HCT116 (cell line): Measurements from ENCODE around the gene IL11RA. TPM values are rescaled to one million over a fixed set of nuclear protein-coding genes. Genes with fewer than 3 reads are reported as not detected.

ENCODE experiments used
- ATAC-seq: fragments of 200-7000 bp; cut with Tn5 transposase; 2 replicates; pipeline ENCODE4 v1.9.1; 2020; ENCODE audit warnings: mild to moderate bottlenecking, moderate library complexity
- BruUV-seq: library from RNA; stranded (reverse); fragments of 400-500 nt; replicated peaks from 2 replicates; lab custom pipeline; 2021; lab: Mats Ljungman, UMichigan
- CTCF ChIA-PET: fragments of 300-600 bp; sonication (Branson Sonifier 250); formaldehyde crosslinking; loops from one replicate; lab custom pipeline; 2021; ENCODE audit warnings: antibody characterized with exemption; lab: Charles Lee
- POLR2A ChIA-PET: fragments of 300-600, 350-600 bp; sonication (Branson Sonifier 250); formaldehyde crosslinking; loops from one replicate; lab custom pipeline; 2021; ENCODE audit warnings: antibody characterized with exemption; lab: Charles Lee
- RAD21 ChIA-PET, 2 experiments: fragments of 300-600 bp; sonication (Branson Sonifier 250); formaldehyde crosslinking; loops; one replicate each; lab custom pipeline; 2023; ENCODE audit warnings: low total read pairs in 2 of 2; ENCODE audit not compliant: uncharacterized antibody in 2 of 2, unreplicated experiment in 2 of 2, low non-redundant PET in 1 of 2; lab: Charles Lee
- DNase-seq: peaks from one replicate; pipeline ENCODE4 v3.0.0-alpha.2; 2010; ENCODE audit warnings: low read depth, low spot score
- H2AFZ ChIP-seq: fragments of 200-600 bp; shearing (Covaris generic), sonication (generic); 2 replicates; pipeline ENCODE4 v1.6.1; 2017; ENCODE audit warnings: low read depth, mixed run types, mixed read lengths, antibody characterized with exemption, low read length; ENCODE audit not compliant: poor library complexity, severe bottlenecking
- H3K27ac ChIP-seq: 2 replicates; pipeline ENCODE4 v1.5.1; 2012; ENCODE audit warnings: low read depth, low read length
- H3K27me3 ChIP-seq: fragments of 200-600 bp; sonication (generic); 2 replicates; pipeline ENCODE4 v1.6.1; 2016; ENCODE audit warnings: mixed run types, low read length, mixed read lengths; ENCODE audit not compliant: insufficient read depth
- H3K36me3 ChIP-seq, 2 experiments: fragments of 200-500 bp in 1 of 2; fragments of 200-600 bp in 1 of 2; sonication (Bioruptor generic) in 1 of 2; sonication (generic) in 1 of 2; 2 replicates each; pipeline versions ENCODE4 v1.5.1 to v1.6.1; 2014 to 2016; ENCODE audit warnings: low read length in 2 of 2, inconsistent platforms in 1 of 2, mixed read lengths in 1 of 2, mixed run types in 1 of 2; ENCODE audit not compliant: insufficient read depth in 2 of 2, control insufficient read depth in 1 of 2
- H3K4me1 ChIP-seq, 2 experiments: fragments of 200-600 bp in 1 of 2; sonication (generic) in 1 of 2; 2 replicates each; pipeline versions ENCODE4 v1.5.1 to v1.6.1; 2012 to 2017; ENCODE audit warnings: low read length in 2 of 2, inconsistent platforms in 1 of 2, mild to moderate bottlenecking in 1 of 2, mixed read lengths in 1 of 2, mixed run types in 1 of 2, moderate library complexity in 1 of 2; ENCODE audit not compliant: insufficient read depth in 2 of 2, control insufficient read depth in 1 of 2
- H3K4me2 ChIP-seq: fragments of 200-600 bp; sonication (generic); 2 replicates; pipeline ENCODE4 v1.6.1; 2017; ENCODE audit warnings: mixed run types, low read length, mixed read lengths
- H3K4me3 ChIP-seq, 2 experiments: fragments of 200-600 bp in 1 of 2; sonication (generic) in 1 of 2; replicated peaks in 1 of 2; 2 replicates each; pipeline ENCODE4 v1.5.1; 2011 to 2016; ENCODE audit warnings: low read length in 2 of 2, control low read depth in 1 of 2, low read depth in 1 of 2, mild to moderate bottlenecking in 1 of 2, mixed read lengths in 1 of 2, mixed run types in 1 of 2
- H3K79me2 ChIP-seq: fragments of 200-600 bp; sonication (generic); 2 replicates; pipeline ENCODE4 v1.6.1; 2017; ENCODE audit warnings: mild to moderate bottlenecking, mixed run types, low read length, moderate library complexity, mixed read lengths; ENCODE audit not compliant: insufficient read depth
- H3K9ac ChIP-seq: fragments of 200-600 bp; sonication (generic); 2 replicates; pipeline ENCODE4 v1.6.1; 2016; ENCODE audit warnings: low read length, mixed read lengths
- H3K9me2 ChIP-seq: fragments of 200-600 bp; sonication (generic), shearing (Covaris generic); 2 replicates; pipeline ENCODE4 v1.6.1; 2017; ENCODE audit warnings: mixed run types, mild to moderate bottlenecking, moderate library complexity; ENCODE audit not compliant: insufficient read depth
- H3K9me3 ChIP-seq, 2 experiments: fragments of 200-500 bp in 1 of 2; fragments of 200-600 bp in 1 of 2; sonication (Bioruptor generic) in 1 of 2; sonication (generic) in 1 of 2; 2 replicates each; pipeline ENCODE4 v1.6.1; 2014 to 2017; ENCODE audit warnings: low read length in 2 of 2, mixed read lengths in 2 of 2, inconsistent platforms in 1 of 2, low read depth in 1 of 2, mild to moderate bottlenecking in 1 of 2, mixed run types in 1 of 2, moderate library complexity in 1 of 2; ENCODE audit not compliant: control insufficient read depth in 1 of 2, insufficient read depth in 1 of 2
- H4K20me1 ChIP-seq: fragments of 200-600 bp; sonication (generic), shearing (Covaris generic); 2 replicates; pipeline ENCODE4 v1.6.1; 2017; ENCODE audit warnings: mixed run types, mild to moderate bottlenecking, moderate library complexity; ENCODE audit not compliant: insufficient read depth
- CBX3 ChIP-seq: IDR thresholded peaks from 2 replicates; pipeline ENCODE4 v1.6.1; 2012; ENCODE audit warnings: low read depth
- EGR1 ChIP-seq: IDR thresholded peaks from 2 replicates; pipeline ENCODE4 v1.6.1; 2012; ENCODE audit warnings: low read depth
- ELF1 ChIP-seq: IDR thresholded peaks from 2 replicates; pipeline ENCODE4 v1.6.1; 2012; ENCODE audit warnings: low read depth, borderline replicate concordance
- EZH2 ChIP-seq: fragments of 200-600 bp; sonication (generic); IDR thresholded peaks from 2 replicates; pipeline ENCODE4 v1.6.1; 2017; ENCODE audit warnings: antibody characterized with exemption, mixed run types
- EZH2phosphoT487 ChIP-seq: fragments of 200-600 bp; IDR thresholded peaks from 2 replicates; pipeline ENCODE4 v1.6.1; 2018; ENCODE audit warnings: antibody characterized with exemption, borderline replicate concordance
- FOSL1 ChIP-seq: IDR thresholded peaks from 2 replicates; pipeline ENCODE4 v1.6.1; 2012; ENCODE audit warnings: low read depth
- JUND ChIP-seq: IDR thresholded peaks from 2 replicates; pipeline ENCODE4 v1.6.1; 2012
- POLR2A ChIP-seq: IDR thresholded peaks from 2 replicates; pipeline ENCODE4 v1.7.0; 2011; ENCODE audit warnings: borderline replicate concordance; ENCODE audit not compliant: insufficient read depth, insufficient read length; ENCODE audit errors: extremely low read depth
- POLR2AphosphoS5 ChIP-seq: IDR thresholded peaks from 2 replicates; pipeline ENCODE4 v1.6.1; 2011; ENCODE audit warnings: mild to moderate bottlenecking, low read depth, low read length, moderate library complexity
- RAD21 ChIP-seq: IDR thresholded peaks from 2 replicates; pipeline ENCODE4 v1.6.1; 2012; ENCODE audit warnings: low read depth, mild to moderate bottlenecking
- REST ChIP-seq: IDR thresholded peaks from 2 replicates; pipeline ENCODE4 v1.6.1; 2012; ENCODE audit warnings: low read depth
- SIN3A ChIP-seq: IDR thresholded peaks from 2 replicates; pipeline ENCODE4 v1.6.1; 2012; ENCODE audit warnings: low read depth
- SP1 ChIP-seq: IDR thresholded peaks from 2 replicates; pipeline ENCODE4 v1.6.1; 2012; ENCODE audit warnings: low read depth
- SRF ChIP-seq: IDR thresholded peaks from 2 replicates; pipeline ENCODE4 v1.6.1; 2012; ENCODE audit warnings: low read depth
- TCF7L2 ChIP-seq: IDR thresholded peaks from 2 replicates; pipeline ENCODE4 v1.7.0; 2011; ENCODE audit warnings: borderline replicate concordance, inconsistent platforms; ENCODE audit not compliant: insufficient read depth, insufficient read length; ENCODE audit errors: extremely low read depth
- YY1 ChIP-seq: IDR thresholded peaks from 2 replicates; pipeline ENCODE4 v1.6.1; 2011; ENCODE audit warnings: low read length, low read depth, moderate library complexity, mild to moderate bottlenecking; ENCODE audit not compliant: insufficient replicate concordance; ENCODE audit errors: extremely low read depth
- ZBTB33 ChIP-seq: IDR thresholded peaks from 2 replicates; pipeline ENCODE4 v1.6.1; 2011; ENCODE audit warnings: mild to moderate bottlenecking, low read length, moderate library complexity; ENCODE audit not compliant: insufficient replicate concordance; ENCODE audit errors: extremely low read depth
- ZNF274 ChIP-seq: fragments of 200-500 bp; sonication (Bioruptor generic); IDR thresholded peaks from 2 replicates; pipeline ENCODE4 v1.6.1; 2014; ENCODE audit warnings: mild to moderate bottlenecking, low read depth, low read length, inconsistent platforms
- intact Hi-C: fragments of 100-400 bp; cut with micrococcal nuclease; formaldehyde crosslinking; loops from 2 replicates; pipeline ENCODE4 v1.10.0; 2022
- total RNA-seq: library from RNA; stranded (reverse); gene quantifications from one replicate; pipeline ENCODE4 v1.2.1, GENCODE V29; 2021; ENCODE audit not compliant: unreplicated experiment

IL11RA gene
- total RNA-seq, 1 experiment from 2014 or later: 10.6 TPM

- POLR2A ChIA-PET: interaction anchor here (1.3 to 1.5 kb wide), 2 partner anchors 13 to 14 kb away, joined by 5 to 8 read pairs; partner anchors contain the start of gene SIGMAR1
- H2AFZ ChIP-seq: no peak overlapping the region
- intact Hi-C loops: no loop called here
- peak overlapping the region; percentile 58 to 61 for H3K4me3 ChIP-seq
- H3K79me2 ChIP-seq: peaks cover 6% of the 10 kb centered on the region; the same call in 1 of the 2 replicates
- H3K9me2 ChIP-seq: no peaks in the 10 kb centered on the region
- no peaks in the 10 kb centered on the region for H4K20me1 ChIP-seq
- no peak for DNase-seq
- CTCF ChIA-PET: interaction anchor here (0.9 to 1.4 kb wide), 3 partner anchors 14 to 109 kb away, joined by 3 to 4 read pairs (median 4); no protein-coding TSS in a partner anchor
- no peaks in the 10 kb centered on the region for H3K27me3 ChIP-seq
- peak overlapping the region; percentile 83 for H3K4me2 ChIP-seq
- no peaks in the 10 kb centered on the region for H3K9me3 ChIP-seq
- TSS peak; percentile 94 for BruUV-seq
- no peak for TF ChIP-seq SP1
- TF ChIP-seq JUND: no peak
- TF ChIP-seq RAD21: no peak
- TF ChIP-seq TCF7L2: no peak
- TF ChIP-seq ZBTB33: no peak
- no peak for TF ChIP-seq FOSL1
- TF ChIP-seq YY1: no peak
- no peak for TF ChIP-seq POLR2AphosphoS5
- no peak for TF ChIP-seq REST
- no peak for TF ChIP-seq SIN3A
- no peak for TF ChIP-seq EZH2phosphoT487
- TF ChIP-seq ELF1: no peak
- TF ChIP-seq POLR2A: no peak
- no peak for TF ChIP-seq ZNF274
- no peak for TF ChIP-seq EGR1
- TF ChIP-seq CBX3: no peak
- no peak for TF ChIP-seq SRF
- TF ChIP-seq EZH2: no peak
- peak overlapping the region; percentile 50 for H3K27ac ChIP-seq
- RAD21 ChIA-PET: no interaction called here
- H3K9ac ChIP-seq: peak overlapping the region; percentile 58
- no peak for ATAC-seq
- peaks cover 19 to 44% of the 10 kb centered on the region in 2 experiments for H3K4me1 ChIP-seq
- H3K36me3 ChIP-seq: peaks cover 0 to 6% of the 10 kb centered on the region in 2 experiments; a peak in 1 of 4 replicates
These were observed 664 bp upstream of the IL11RA start for GRCh38 chr9:34651321-34651720.
